OCI-LY1 (cell line): ENCODE measurements around the gene PRKAR2B.

Experiments
- CTCF ChIP-seq: fragments of 200-600 bp; sonication (generic), shearing (Covaris generic); IDR thresholded peaks from 2 replicates; pipeline ENCODE4 v1.5.1; 2017; ENCODE audit warnings: mild to moderate bottlenecking, antibody characterized with exemption, low read length, moderate library complexity, mixed read lengths
- EZH2 ChIP-seq: fragments of 200-600 bp; sonication (generic), shearing (Covaris generic); IDR thresholded peaks from 2 replicates; pipeline ENCODE4 v1.8.0; 2017; ENCODE audit warnings: borderline replicate concordance, mixed run types, mild to moderate bottlenecking, antibody characterized with exemption, low read length, moderate library complexity, mixed read lengths

DNA sequence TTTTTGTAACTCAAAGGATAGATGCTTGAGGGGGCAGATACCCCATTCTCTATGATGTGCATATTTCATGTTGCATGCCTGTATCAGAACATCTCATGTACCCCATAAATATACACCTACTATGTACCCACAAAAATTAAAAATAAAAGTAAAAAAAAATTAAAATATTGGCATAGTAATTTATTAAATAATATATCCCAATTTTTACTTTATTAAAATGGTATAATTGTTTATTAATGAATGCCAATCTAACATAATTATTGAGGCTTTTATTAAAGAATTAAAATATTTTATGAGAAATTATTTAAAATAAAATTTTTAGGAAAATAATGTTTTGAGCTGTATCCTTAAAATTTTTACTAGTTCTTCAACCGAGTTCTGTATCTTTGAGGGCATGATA is 105.4 kb downstream of the PRKAR2B start:
- TF ChIP-seq CTCF, result no peak
- no peak for TF ChIP-seq EZH2
